IMR-90 (cell line): Measurements from ENCODE around the gene DHCR24. TPM values are rescaled to one million over a fixed set of nuclear protein-coding genes. Genes with fewer than 3 reads are reported as not detected.

ENCODE experiments used
- ATAC-seq: fragments of 200-7000 bp; cut with Tn5 transposase; 2 replicates; pipeline ENCODE4 v1.9.1; 2020; ENCODE audit warnings: low read depth, mild to moderate bottlenecking, moderate library complexity
- BruUV-seq: library from RNA; stranded (reverse); fragments of 400-500 nt; replicated peaks from 2 replicates; lab custom pipeline; 2021; lab: Mats Ljungman, UMichigan
- CTCF ChIA-PET: fragments of 300-600 bp; formaldehyde crosslinking; extraction: SDS; loops from one replicate; lab custom pipeline; 2021; ENCODE audit warnings: antibody characterized with exemption; lab: Yijun Ruan, JAX
- POLR2A ChIA-PET: fragments of 300-600 bp; sonication (Branson Sonifier 250); formaldehyde crosslinking; loops from one replicate; lab custom pipeline; 2022; ENCODE audit warnings: antibody characterized with exemption; ENCODE audit not compliant: unreplicated experiment; lab: Charles Lee
- DNase-seq: peaks from one replicate; pipeline ENCODE4 v3.0.0; 2013
- H2AFZ ChIP-seq: replicated peaks from 2 replicates; pipeline ENCODE3; 2013; ENCODE audit warnings: low read length, mild to moderate bottlenecking; ENCODE audit not compliant: poor library complexity
- H2AK5ac ChIP-seq: 2 replicates; pipeline ENCODE4 v1.6.1; 2013; ENCODE audit warnings: low read depth, low read length, inconsistent platforms
- H2AK9ac ChIP-seq: replicated peaks from 2 replicates; pipeline ENCODE3; 2013; ENCODE audit warnings: mild to moderate bottlenecking, low read depth, low read length, moderate library complexity; ENCODE audit not compliant: poor library complexity
- H2BK120ac ChIP-seq: 2 replicates; pipeline ENCODE4 v1.6.1; 2013; ENCODE audit warnings: low read depth, low read length, inconsistent platforms
- H2BK15ac ChIP-seq: 3 replicates; pipeline ENCODE4 v1.6.1; 2013; ENCODE audit warnings: low read depth, low read length, inconsistent platforms
- H2BK20ac ChIP-seq: 2 replicates; pipeline ENCODE4 v1.6.1; 2013; ENCODE audit warnings: low read depth, mild to moderate bottlenecking, inconsistent platforms, low read length, moderate library complexity
- H2BK5ac ChIP-seq: 2 replicates; pipeline ENCODE4 v1.6.1; 2013; ENCODE audit warnings: mild to moderate bottlenecking, low read depth, low read length, inconsistent platforms; ENCODE audit not compliant: poor library complexity, severe bottlenecking
- H3K14ac ChIP-seq: replicated peaks from 2 replicates; pipeline ENCODE4 v1.6.1; 2013; ENCODE audit warnings: low read depth, low read length, inconsistent platforms
- H3K18ac ChIP-seq: 2 replicates; pipeline ENCODE4 v1.6.1; 2013; ENCODE audit warnings: low read depth, low read length, control low read depth
- H3K23ac ChIP-seq: 2 replicates; pipeline ENCODE4 v1.6.1; 2013; ENCODE audit warnings: low read depth, low read length, inconsistent platforms
- H3K27ac ChIP-seq: 2 replicates; pipeline ENCODE4 v1.5.1; 2013; ENCODE audit warnings: mild to moderate bottlenecking, control low read depth, low read length; ENCODE audit not compliant: insufficient read depth
- H3K27me3 ChIP-seq: 2 replicates; pipeline ENCODE4 v1.6.1; 2013; ENCODE audit warnings: low read length; ENCODE audit not compliant: control insufficient read depth, insufficient read depth
- H3K36me3 ChIP-seq: 2 replicates; pipeline ENCODE4 v1.6.1; 2013; ENCODE audit warnings: low read length, mixed read lengths; ENCODE audit not compliant: control insufficient read depth, insufficient read depth
- H3K4ac ChIP-seq: 2 replicates; pipeline ENCODE4 v1.6.1; 2013; ENCODE audit warnings: low read depth, low read length, inconsistent platforms
- H3K4me1 ChIP-seq: 2 replicates; pipeline ENCODE4 v1.6.1; 2013; ENCODE audit warnings: low read length, mixed read lengths; ENCODE audit not compliant: control insufficient read depth, insufficient read depth
- H3K4me2 ChIP-seq: 2 replicates; pipeline ENCODE4 v1.6.1; 2013; ENCODE audit warnings: low read depth, mild to moderate bottlenecking, control low read depth, low read length, moderate library complexity
- H3K4me3 ChIP-seq: 2 replicates; pipeline ENCODE4 v1.5.1; 2013; ENCODE audit warnings: low read depth, mild to moderate bottlenecking, control low read depth, low read length, moderate library complexity; ENCODE audit not compliant: insufficient read depth
- H3K56ac ChIP-seq: 2 replicates; pipeline ENCODE4 v1.6.1; 2013; ENCODE audit warnings: low read length, inconsistent platforms; ENCODE audit not compliant: insufficient read depth; ENCODE audit errors: extremely low read depth
- H3K79me1 ChIP-seq, 2 experiments: 2 replicates each; pipeline ENCODE4 v1.6.1; 2013; ENCODE audit warnings: low read length in 2 of 2, inconsistent platforms in 1 of 2, low read depth in 1 of 2
- H3K9ac ChIP-seq: 2 replicates; pipeline ENCODE4 v1.6.1; 2013; ENCODE audit warnings: low read depth, low read length, control low read depth
- H3K9me1 ChIP-seq: 2 replicates; pipeline ENCODE4 v1.6.1; 2013; ENCODE audit warnings: low read length, inconsistent platforms; ENCODE audit not compliant: insufficient read depth
- H3K9me3 ChIP-seq: 2 replicates; pipeline ENCODE4 v1.6.1; 2013; ENCODE audit warnings: low read length; ENCODE audit not compliant: control insufficient read depth, insufficient read depth
- H4K20me1 ChIP-seq: 2 replicates; pipeline ENCODE4 v1.6.1; 2013; ENCODE audit warnings: low read length, inconsistent platforms; ENCODE audit not compliant: insufficient read depth
- H4K5ac ChIP-seq: 2 replicates; pipeline ENCODE4 v1.6.1; 2013; ENCODE audit warnings: mild to moderate bottlenecking, low read depth, low read length, control low read depth
- H4K8ac ChIP-seq, 2 experiments: 2 replicates each; pipeline ENCODE4 v1.6.1; 2013; ENCODE audit warnings: low read depth in 2 of 2, low read length in 2 of 2, control low read depth in 1 of 2, inconsistent platforms in 1 of 2
- H4K91ac ChIP-seq: 2 replicates; pipeline ENCODE4 v1.6.1; 2013; ENCODE audit warnings: low read depth, low read length, inconsistent platforms; ENCODE audit not compliant: insufficient read depth
- CHD1 ChIP-seq: IDR thresholded peaks from 2 replicates; pipeline ENCODE4 v1.6.1; 2012; ENCODE audit warnings: low read depth, low read length, improper control_type of control experiment
- ELK1 ChIP-seq: fragments of 150-350 bp; IDR thresholded peaks from 2 replicates; pipeline ENCODE4 v1.6.1; 2016; ENCODE audit warnings: low read depth, mild to moderate bottlenecking, low read length, moderate library complexity, borderline replicate concordance
- FOS ChIP-seq: fragments of 150-350 bp; IDR thresholded peaks from 2 replicates; pipeline ENCODE4 v1.6.1; 2016; ENCODE audit warnings: low read depth, low read length
- MXI1 ChIP-seq: IDR thresholded peaks from 2 replicates; pipeline ENCODE4 v1.6.1; 2012; ENCODE audit warnings: low read depth, mild to moderate bottlenecking, low read length, moderate library complexity, borderline replicate concordance
- NFE2L2 ChIP-seq: fragments of 150-350 bp; IDR thresholded peaks from 2 replicates; pipeline ENCODE4 v1.6.1; 2016; ENCODE audit warnings: low read depth, mild to moderate bottlenecking, low read length
- POLR2A ChIP-seq: IDR thresholded peaks from 2 replicates; pipeline ENCODE4 v1.6.1; 2012; ENCODE audit warnings: mild to moderate bottlenecking, low read depth, low read length
- RCOR1 ChIP-seq: IDR thresholded peaks from 2 replicates; pipeline ENCODE4 v1.6.1; 2012; ENCODE audit warnings: mild to moderate bottlenecking, low read length, improper control_type of control experiment; ENCODE audit not compliant: insufficient replicate concordance
- USF2 ChIP-seq: fragments of 150-350 bp; IDR thresholded peaks from 2 replicates; pipeline ENCODE4 v1.6.1; 2017; ENCODE audit warnings: mild to moderate bottlenecking, antibody characterized with exemption, low read length, low read depth
- WGBS, 2 experiments: methylation state at CpG; one replicate each; pipeline versions ENCODE4 v1.1.5 to v1.1.7; 2013; ENCODE audit warnings: missing lambda C conversion rate in 2 of 2; ENCODE audit not compliant: insufficient read length in 1 of 2; ENCODE audit errors: extremely low coverage in 2 of 2; 5-methylcytosine and 5-hydroxymethylcytosine counted together
- dilution Hi-C: fragments of 300-500 bp; cut with HindIII; formaldehyde crosslinking; loops from one replicate; pipeline ENCODE4 v1.14.3; 2018; ENCODE audit warnings: low sequenced_read_pairs; ENCODE audit not compliant: unreplicated experiment
- in situ Hi-C: fragments of 300-500 bp; cut with MboI; formaldehyde crosslinking; loops from 3 replicates; pipeline ENCODE4 v1.14.3; 2019; ENCODE audit warnings: low sequenced_read_pairs, inconsistent platforms, mixed read lengths
- intact Hi-C: fragments of 100-400 bp; cut with micrococcal nuclease; formaldehyde crosslinking; loops from 2 replicates; pipeline ENCODE4 v1.10.0; 2022
- polyA plus RNA-seq, 3 experiments: library from polyadenylated mRNA; depleted of rRNA; stranded (reverse); fragments of >200 nt; gene quantifications; 2 replicates each; pipeline ENCODE4 v1.2.3, GENCODE V29; 2012; ENCODE audit warnings: low replicate concordance in 1 of 3
- total RNA-seq: library from RNA; depleted of rRNA; stranded (reverse); fragments of >200 nt; gene quantifications from 2 replicates; pipeline ENCODE4 v1.2.3, GENCODE V29; 2012

Gene DHCR24
- total and polyA plus RNA-seq, 2 of the 4 experiments (the other 2 are of a cell fraction) = 130 to 194 TPM

DNA sequence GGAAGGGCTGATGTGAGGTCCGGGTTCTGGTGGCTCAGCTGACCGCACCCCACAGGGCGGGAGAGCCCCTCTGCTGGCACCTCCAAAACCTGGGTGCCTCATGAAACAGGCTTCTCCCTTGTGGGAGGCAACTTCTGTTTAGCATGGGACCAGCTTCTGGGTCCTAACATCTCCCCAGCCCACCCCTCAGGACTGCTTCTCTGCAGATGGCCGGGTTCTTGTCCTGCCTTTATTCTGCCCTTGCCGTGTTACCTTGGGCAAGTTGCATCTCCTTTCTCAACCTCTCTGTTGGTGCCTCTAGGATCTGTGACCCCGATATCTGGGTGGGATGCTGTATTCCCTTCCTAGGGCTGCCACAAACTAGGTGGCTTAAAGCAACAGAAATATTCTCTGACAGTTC, 70.9 kb downstream of the DHCR24 start:
- 80% methylated on average over 1 of the region's 6 CpGs; no CpG with 5 or more reads in 1 of the 2 experiments for WGBS, 2 experiments
- H3K4me1 ChIP-seq = no peaks in the 10 kb centered on the region
- H2BK5ac ChIP-seq = no peak overlapping the region
- H3K4me3 ChIP-seq = no peak overlapping the region
- no peak overlapping the region for H2AFZ ChIP-seq
- no peak for DNase-seq
- H3K27me3 ChIP-seq = peaks cover 62% of the 10 kb centered on the region
- in situ Hi-C loops = loop anchor here (10.0 kb wide), 1 partner anchor 141 kb away; no protein-coding TSS in a partner anchor
- H3K23ac ChIP-seq = no peak overlapping the region
- no peak overlapping the region for H3K27ac ChIP-seq
- no peak overlapping the region for H3K14ac ChIP-seq
- no peak overlapping the region for H2BK15ac ChIP-seq
- H3K56ac ChIP-seq = no peak overlapping the region
- no peak overlapping the region for H3K4me2 ChIP-seq
- H3K9ac ChIP-seq = no peak overlapping the region
- no peak overlapping the region for H4K5ac ChIP-seq
- no peaks in the 10 kb centered on the region for H3K79me1 ChIP-seq
- CTCF ChIA-PET = no interaction called here
- BruUV-seq = no TSS peak
- no peak overlapping the region for H3K18ac ChIP-seq
- no peak overlapping the region for H4K8ac ChIP-seq
- dilution Hi-C loops = no loop called here
- ATAC-seq = no peak
- no peaks in the 10 kb centered on the region for H3K9me1 ChIP-seq
- no peaks in the 10 kb centered on the region for H4K20me1 ChIP-seq
- TF ChIP-seq USF2 (no peak), RCOR1 (no peak), POLR2A (no peak), MXI1 (no peak), FOS (no peak), ELK1 (no peak), CHD1 (no peak), NFE2L2 (no peak)
- no peaks in the 10 kb centered on the region for H3K9me3 ChIP-seq
- intact Hi-C loops = loop anchor here (10.0 kb wide), 2 partner anchors 741 to 961 kb away; no protein-coding TSS in a partner anchor
- H2BK20ac ChIP-seq = no peak overlapping the region
- H3K36me3 ChIP-seq = no peaks in the 10 kb centered on the region
- no peak overlapping the region for H2AK9ac ChIP-seq
- no peak overlapping the region for H2AK5ac ChIP-seq
- no peak overlapping the region for H4K91ac ChIP-seq
- no peak overlapping the region for H2BK120ac ChIP-seq
- H3K4ac ChIP-seq = no peak overlapping the region
- POLR2A ChIA-PET = no interaction called here
